Activated T-helper 1 cell treated with anti-CD3 and anti-CD28 coated beads, Interleukin-2, amount 50 U/mL, for 16 hours (primary cell): ENCODE results near the gene RHBDF1.
"Not testable (repeated sequence)": the region's sequence is repeated elsewhere in the genome, so short reads cannot be mapped to it uniquely, and the experiment has no call there.

Experiments
- DNase-seq, 2 donors: peaks; one replicate each; pipeline ENCODE4 v3.0.0-alpha.2; 2020; ENCODE audit warnings: low read depth in 1 of 2, low spot score in 1 of 2

Gene RHBDF1

GRCh38 chr16:37511-37910 lies 34.9 kb downstream of the RHBDF1 start:
- no peak for DNase-seq

- no peak for DNase-seq
Measured at GRCh38 chr16:36336-36984, 36.0 kb downstream of the RHBDF1 start.

GRCh38 chr16:35678-36305 lies 36.6 kb downstream of the RHBDF1 start:
- no peak for DNase-seq

GRCh38 chr16:35011-35677 lies 37.3 kb downstream of the RHBDF1 start:
- DNase-seq = no peak

GRCh38 chr16:34648-34987 lies 37.8 kb downstream of the RHBDF1 start:
- no peak for DNase-seq

- DNase-seq = no peak
Measured at GRCh38 chr16:33877-34647, 38.4 kb downstream of the RHBDF1 start.

GRCh38 chr16:33154-33876 lies 39.1 kb downstream of the RHBDF1 start:
- not testable (repeated sequence) for DNase-seq

- not testable (repeated sequence) for DNase-seq
Measured at GRCh38 chr16:30627-31026, 41.8 kb downstream of the RHBDF1 start.

- DNase-seq = not testable (repeated sequence)
Measured at GRCh38 chr16:25926-26348, 46.5 kb downstream of the RHBDF1 start.

- DNase-seq = not testable (repeated sequence)
Measured at GRCh38 chr16:24151-24550, 48.3 kb downstream of the RHBDF1 start.

GRCh38 chr16:20886-21285 lies 51.5 kb downstream of the RHBDF1 start:
- DNase-seq = not testable (repeated sequence)

- not testable (repeated sequence) for DNase-seq
Measured at GRCh38 chr16:17062-17765, 55.2 kb downstream of the RHBDF1 start.

GRCh38 chr16:10772-11171 lies 61.7 kb downstream of the RHBDF1 start:
- DNase-seq = peak; percentile 74 to 77

- no peak for DNase-seq
Measured at GRCh38 chr16:9903-10665, 62.3 kb downstream of the RHBDF1 start.
